H1 (cell line): ENCODE results near the gene HDLBP. TPM values are rescaled to one million over a fixed set of nuclear protein-coding genes. Genes with fewer than 3 reads are reported as not detected.

Experiments
- EZH2 ChIP-seq: fragments of 200-600 bp; sonication (generic); IDR thresholded peaks from 2 replicates; pipeline ENCODE4 v1.7.1; 2012; ENCODE audit warnings: low read depth, mild to moderate bottlenecking, moderate library complexity, low read length, inconsistent platforms; ENCODE audit not compliant: severe bottlenecking
- RBBP5 ChIP-seq: IDR thresholded peaks from 2 replicates; pipeline ENCODE4 v1.7.1; 2012; ENCODE audit warnings: low read depth, mild to moderate bottlenecking, inconsistent platforms, low read length, moderate library complexity, borderline replicate concordance
- USF2 ChIP-seq: IDR thresholded peaks from 2 replicates; pipeline ENCODE4 v1.6.1; 2011; ENCODE audit warnings: low read length, improper control_type of control experiment
- polyA plus RNA-seq, 7 experiments: library from polyadenylated mRNA; depleted of rRNA in 3 of 7; stranded (reverse) in 5 of 7; unstranded in 2 of 7; fragments of >200 nt in 5 of 7; fragments of 200-250 nt in 2 of 7; gene quantifications; 1 replicate in 5 of 7; 2 replicates in 1 of 7; 4 replicates in 1 of 7; pipeline versions ENCODE4 v1.2.1 to v1.2.3, GENCODE V29; 2011 to 2013; ENCODE audit warnings: missing spikeins in 2 of 7, mixed read lengths in 2 of 7
- total RNA-seq: library from RNA; stranded (reverse); fragmentation: NEBNext Ultra II Directional; extraction: Animal tissue kit (Norgen Biotek cat#: 25700); gene quantifications from 2 replicates; pipeline ENCODE4 v1.2.1, GENCODE V29; 2021

The HDLBP gene
- total and polyA plus RNA-seq, 2 of the 8 experiments (the other 6 are each of a cell fraction or from before 2014, with no cell fraction given): 185 to 360 TPM

GRCh38 chr2:241349941-241350340, 34.5 kb upstream of the HDLBP start (continued):
- TF ChIP-seq USF2 (no peak), RBBP5 (no peak), EZH2 (no peak)
- TF ChIP-seq, all 59 proteins: peak for 0
